T-helper 2 cell treated with Interferon-gamma antibody and Interleukin-4, amounts not matched to agents 5 μg/mL and 100 μg/mL, for 36 hours (primary cell): ENCODE data around the gene FBXO40.

Experiments used
- DNase-seq: peaks from one replicate; pipeline ENCODE4 v3.0.0; 2021; ENCODE audit warnings: low spot score
- H3K27ac Mint-ChIP-seq: one replicate; pipeline ENCODE4 v1.8.0; 2021; ENCODE audit warnings: mild to moderate bottlenecking, mixed read lengths
- H3K27me3 Mint-ChIP-seq: one replicate; pipeline ENCODE4 v1.8.0; 2021; ENCODE audit warnings: low read depth, mixed read lengths
- H3K36me3 Mint-ChIP-seq: one replicate; pipeline ENCODE4 v1.8.0; 2021; ENCODE audit warnings: low read depth, mixed read lengths
- H3K4me1 Mint-ChIP-seq: one replicate; pipeline ENCODE4 v1.8.0; 2021; ENCODE audit warnings: low read depth, mixed read lengths
- H3K4me3 Mint-ChIP-seq: one replicate; pipeline ENCODE4 v1.8.0; 2022; ENCODE audit warnings: mild to moderate bottlenecking, moderate library complexity, mixed read lengths
- H3K9me3 Mint-ChIP-seq: one replicate; pipeline ENCODE4 v1.8.0; 2021; ENCODE audit warnings: mixed read lengths

Gene FBXO40

DNA sequence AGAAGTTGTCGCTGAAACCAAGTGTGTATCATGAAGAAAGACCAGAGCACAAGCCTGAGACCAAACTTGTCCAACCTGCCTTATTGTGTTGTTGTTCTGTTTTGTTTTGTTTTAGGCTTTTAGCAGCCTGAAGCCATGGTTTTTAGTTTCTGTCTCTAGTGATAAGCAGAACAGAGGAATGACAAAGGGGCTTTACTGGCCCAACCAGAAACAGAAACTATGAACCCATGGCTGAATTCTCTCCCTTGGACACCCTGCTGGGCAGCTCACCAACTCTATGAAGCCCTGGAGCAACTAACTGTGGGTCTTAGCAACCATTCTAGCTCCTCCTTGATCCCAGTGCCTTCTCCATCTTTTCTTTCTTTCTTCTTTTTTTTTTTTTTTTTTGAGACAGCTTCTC lies 37.2 kb downstream of the FBXO40 start:
- Mint-ChIP-seq H3K27me3 (no peaks in the 10 kb centered on the region), H3K4me1 (no peaks in the 10 kb centered on the region), H3K36me3 (peaks cover 55% of the 10 kb centered on the region), H3K4me3 (no peak overlapping the region), H3K9me3 (no peaks in the 10 kb centered on the region), H3K27ac (no peak overlapping the region)
- no peak for DNase-seq

DNA sequence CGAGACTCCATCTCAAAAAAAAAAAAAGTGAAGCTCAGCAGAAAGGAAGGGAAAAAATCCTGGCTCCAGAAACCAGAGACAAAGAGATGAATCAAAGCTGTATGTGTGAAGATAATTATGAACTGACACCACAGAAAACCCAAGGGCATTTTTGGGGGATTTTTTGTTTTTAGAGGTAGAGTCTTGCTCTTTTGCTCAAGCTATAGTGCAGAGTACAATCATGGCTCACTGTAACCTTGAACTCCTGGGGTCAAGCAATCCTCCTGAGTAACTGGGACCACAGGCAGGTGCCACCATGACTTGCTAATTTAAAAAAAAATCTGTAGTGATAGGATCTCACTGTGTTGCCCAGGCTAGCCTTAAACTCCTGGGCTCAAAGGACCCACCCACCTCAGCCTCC lies 44.7 kb downstream of the FBXO40 start:
- H3K36me3 Mint-ChIP-seq: peaks cover 83% of the 10 kb centered on the region
- peaks cover 10% of the 10 kb centered on the region for H3K4me1 Mint-ChIP-seq
- H3K4me3 Mint-ChIP-seq: no peak overlapping the region
- no peak for DNase-seq
- no peaks in the 10 kb centered on the region for H3K27me3 Mint-ChIP-seq
- no peak overlapping the region for H3K27ac Mint-ChIP-seq
- H3K9me3 Mint-ChIP-seq: no peaks in the 10 kb centered on the region

GRCh38 chr3:121641127-121641526 lies 47.9 kb downstream of the FBXO40 start:
- H3K4me1 Mint-ChIP-seq: peaks cover 10% of the 10 kb centered on the region
- no peak overlapping the region for H3K4me3 Mint-ChIP-seq
- H3K27me3 Mint-ChIP-seq: no peaks in the 10 kb centered on the region
- DNase-seq: no peak
- no peak overlapping the region for H3K27ac Mint-ChIP-seq
- no peaks in the 10 kb centered on the region for H3K9me3 Mint-ChIP-seq
- H3K36me3 Mint-ChIP-seq: peaks cover 82% of the 10 kb centered on the region

- peaks cover 75% of the 10 kb centered on the region for H3K36me3 Mint-ChIP-seq
- no peak for DNase-seq
- H3K27me3 Mint-ChIP-seq: no peaks in the 10 kb centered on the region
- no peaks in the 10 kb centered on the region for H3K9me3 Mint-ChIP-seq
- no peak overlapping the region for H3K4me3 Mint-ChIP-seq
- H3K27ac Mint-ChIP-seq: no peak overlapping the region
- peaks cover 12% of the 10 kb centered on the region for H3K4me1 Mint-ChIP-seq
Measured at GRCh38 chr3:121642601-121643314, 49.6 kb downstream of the FBXO40 start.

DNA sequence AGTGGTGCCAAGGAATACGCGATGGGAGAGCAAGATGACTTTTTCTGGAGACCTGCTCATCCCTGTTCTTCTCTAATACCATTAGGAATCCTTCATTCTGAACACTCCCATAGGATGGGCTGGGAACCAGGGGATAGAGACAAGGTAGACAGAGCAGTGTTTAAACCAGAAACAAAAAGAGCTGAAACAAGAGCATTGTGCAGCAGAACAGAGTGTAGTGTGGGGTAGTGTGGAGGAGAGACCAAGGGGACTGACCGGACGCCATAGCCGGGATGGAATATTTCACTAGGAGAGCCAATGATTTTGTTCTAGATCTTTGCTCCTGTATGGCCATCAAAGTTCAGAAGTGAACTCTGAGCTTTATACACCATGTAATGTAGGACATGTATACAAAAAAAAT lies 51.9 kb downstream of the FBXO40 start:
- no peak for DNase-seq
- Mint-ChIP-seq H3K9me3 (no peaks in the 10 kb centered on the region), H3K27me3 (no peaks in the 10 kb centered on the region), H3K27ac (no peak overlapping the region), H3K4me3 (no peak overlapping the region), H3K36me3 (peaks cover 73% of the 10 kb centered on the region), H3K4me1 (peaks cover 15% of the 10 kb centered on the region)

DNA sequence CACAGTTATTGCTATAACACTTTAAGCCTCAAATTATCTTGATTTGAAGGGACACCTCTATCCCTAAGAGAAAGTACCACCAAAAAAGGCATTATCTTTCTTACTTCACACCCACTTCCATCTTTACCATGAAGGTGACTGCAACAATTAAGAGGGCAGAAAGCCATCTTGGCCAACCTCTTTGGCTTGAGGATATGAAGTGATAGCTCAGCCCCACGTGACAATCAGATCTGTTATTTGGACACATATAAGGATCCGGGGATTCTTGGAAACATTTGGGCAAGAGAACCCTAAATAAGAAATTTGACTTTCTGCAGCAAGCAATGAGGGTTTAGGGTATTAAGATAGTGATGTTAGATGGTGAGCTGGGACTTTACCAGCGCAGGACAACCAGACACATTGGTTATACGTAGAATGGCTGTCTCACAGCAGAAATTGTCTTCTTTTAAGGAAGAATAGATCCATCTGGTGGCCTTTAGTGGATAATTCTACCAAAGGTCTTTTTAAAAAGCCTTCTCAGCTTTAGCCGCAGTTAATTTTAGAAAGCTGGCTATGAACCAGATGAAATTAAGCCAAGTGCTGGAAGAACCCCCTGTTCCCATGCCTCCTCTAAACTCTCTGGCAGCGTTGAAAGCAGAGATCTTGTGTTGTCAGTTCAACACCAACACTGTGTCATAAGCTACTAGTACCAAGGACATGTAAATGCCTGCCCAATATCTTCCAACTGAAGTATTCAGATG lies 55.2 kb downstream of the FBXO40 start:
- DNase-seq: no peak
- no peak overlapping the region for H3K4me3 Mint-ChIP-seq
- peaks cover 4% of the 10 kb centered on the region for H3K9me3 Mint-ChIP-seq
- peaks cover 15% of the 10 kb centered on the region for H3K4me1 Mint-ChIP-seq
- no peaks in the 10 kb centered on the region for H3K27me3 Mint-ChIP-seq
- no peak overlapping the region for H3K27ac Mint-ChIP-seq
- peaks cover 76% of the 10 kb centered on the region for H3K36me3 Mint-ChIP-seq

- Mint-ChIP-seq H3K36me3 (peaks cover 73% of the 10 kb centered on the region), H3K27ac (no peak overlapping the region), H3K4me1 (peaks cover 25% of the 10 kb centered on the region), H3K27me3 (no peaks in the 10 kb centered on the region), H3K9me3 (peaks cover 4% of the 10 kb centered on the region), H3K4me3 (no peak overlapping the region)
- DNase-seq: no peak
Measured at GRCh38 chr3:121649645-121650044, 56.5 kb downstream of the FBXO40 start.

DNA sequence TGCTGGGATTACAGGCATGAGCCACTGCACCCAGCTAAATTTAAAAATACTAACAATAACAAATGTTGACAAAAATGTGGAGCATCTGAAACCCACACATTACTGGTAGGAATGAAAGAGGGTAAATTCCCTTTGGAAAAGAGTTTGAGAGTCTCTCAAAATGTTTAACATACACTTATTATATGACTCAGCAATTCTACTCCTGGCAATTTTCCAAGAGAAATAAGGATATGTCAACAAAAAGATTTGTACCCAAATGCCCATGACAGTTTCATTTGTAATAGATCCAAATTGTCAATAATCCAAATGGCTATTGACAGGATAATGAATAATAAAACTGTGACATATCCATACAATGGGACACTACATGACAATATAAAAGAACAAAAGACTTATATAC lies 58.5 kb downstream of the FBXO40 start:
- H3K27ac Mint-ChIP-seq: no peak overlapping the region
- H3K27me3 Mint-ChIP-seq: no peaks in the 10 kb centered on the region
- H3K36me3 Mint-ChIP-seq: peaks cover 82% of the 10 kb centered on the region
- no peak for DNase-seq
- H3K4me1 Mint-ChIP-seq: peaks cover 41% of the 10 kb centered on the region
- no peak overlapping the region for H3K4me3 Mint-ChIP-seq
- H3K9me3 Mint-ChIP-seq: peaks cover 4% of the 10 kb centered on the region

GRCh38 chr3:121654493-121655385 lies 61.6 kb downstream of the FBXO40 start:
- no peaks in the 10 kb centered on the region for H3K27me3 Mint-ChIP-seq
- peak overlapping the region; percentile 91 for H3K27ac Mint-ChIP-seq
- peaks cover 87% of the 10 kb centered on the region for H3K36me3 Mint-ChIP-seq
- peaks cover 62% of the 10 kb centered on the region for H3K4me1 Mint-ChIP-seq
- DNase-seq: no peak
- peaks cover 4% of the 10 kb centered on the region for H3K9me3 Mint-ChIP-seq
- H3K4me3 Mint-ChIP-seq: peak overlapping the region; percentile 71

- no peak for DNase-seq
- Mint-ChIP-seq H3K9me3 (peaks cover 6% of the 10 kb centered on the region), H3K27ac (peak overlapping the region; percentile 99), H3K27me3 (no peaks in the 10 kb centered on the region), H3K36me3 (peaks cover 81% of the 10 kb centered on the region), H3K4me3 (peak overlapping the region; percentile 95), H3K4me1 (peaks cover 60% of the 10 kb centered on the region)
Measured at GRCh38 chr3:121658716-121659435, 65.7 kb downstream of the FBXO40 start.

- Mint-ChIP-seq H3K9me3 (peaks cover 6% of the 10 kb centered on the region), H3K36me3 (peaks cover 82% of the 10 kb centered on the region), H3K27me3 (no peaks in the 10 kb centered on the region)
Measured at GRCh38 chr3:121659586-121659985, 66.4 kb downstream of the FBXO40 start.

GRCh38 chr3:121660356-121661171 lies 67.4 kb downstream of the FBXO40 start, which contains the start of gene HCLS1:
HCLS1 (minus strand) TSS chr3:121660903; CDS start chr3:121658347, 2,556 bp downstream.
- Mint-ChIP-seq H3K4me3 (peak within 1 kb of the TSS; percentile 95), H3K9me3 (peaks cover 6% of the 10 kb centered on the region), H3K4me1 (peaks cover 46% of the 10 kb centered on the region), H3K27me3 (no peaks in the 10 kb centered on the region), H3K36me3 (peaks cover 78% of the 10 kb centered on the region), H3K27ac (peak within 1 kb of the TSS; percentile 99)
- peak; percentile 76 for DNase-seq

More at GRCh38 chr3:121659586-121659985, 66.4 kb downstream of the FBXO40 start:
- Mint-ChIP-seq H3K4me3 (peak overlapping the region; percentile 95), H3K27ac (peak overlapping the region; percentile 99), H3K4me1 (peaks cover 55% of the 10 kb centered on the region)
- DNase-seq: no peak
